ENCODE measurements around the gene MUC5AC. TPM values are rescaled to one million over a fixed set of nuclear protein-coding genes. Genes with fewer than 3 reads are reported as not detected.

The MUC5AC gene
- polyA plus RNA-seq, 3 donors: 0.01 to 0.03 (median 0.03) TPM

GRCh38 chr11:1227551-1228100 is 69.9 kb downstream of the MUC5AC start:
- no peak for DNase-seq (ENCODE audit: extremely low read depth in 1 of 11, low read depth in 9 of 11, low spot score in 4 of 11)

- no peak for DNase-seq (ENCODE audit: extremely low read depth in 1 of 11, low read depth in 9 of 11, low spot score in 4 of 11)
Observed at GRCh38 chr11:1228101-1228821, 70.5 kb downstream of the MUC5AC start.

GRCh38 chr11:1228921-1229451 is 71.2 kb downstream of the MUC5AC start:
- no peak for DNase-seq (ENCODE audit: extremely low read depth in 1 of 11, low read depth in 9 of 11, low spot score in 4 of 11)

- no peak for DNase-seq (ENCODE audit: extremely low read depth in 1 of 11, low read depth in 9 of 11, low spot score in 4 of 11)
Observed at GRCh38 chr11:1229471-1230120, 71.8 kb downstream of the MUC5AC start.

- no peak for DNase-seq (ENCODE audit: extremely low read depth in 1 of 11, low read depth in 9 of 11, low spot score in 4 of 11)
Observed at GRCh38 chr11:1230121-1230455, 72.3 kb downstream of the MUC5AC start.

GRCh38 chr11:1230456-1231395 is 73.0 kb downstream of the MUC5AC start:
- no peak for DNase-seq (ENCODE audit: extremely low read depth in 1 of 11, low read depth in 9 of 11, low spot score in 4 of 11)

- no peak for DNase-seq (ENCODE audit: extremely low read depth in 1 of 11, low read depth in 9 of 11, low spot score in 4 of 11)
Observed at GRCh38 chr11:1231396-1232020, 73.8 kb downstream of the MUC5AC start.

- no peak for DNase-seq (ENCODE audit: extremely low read depth in 1 of 11, low read depth in 9 of 11, low spot score in 4 of 11)
Observed at GRCh38 chr11:1232021-1232882, 74.5 kb downstream of the MUC5AC start.

GRCh38 chr11:1232883-1233321 is 75.1 kb downstream of the MUC5AC start:
- no peak for DNase-seq (ENCODE audit: extremely low read depth in 1 of 11, low read depth in 9 of 11, low spot score in 4 of 11)

GRCh38 chr11:1233351-1234053 is 75.7 kb downstream of the MUC5AC start:
- DNase-seq (ENCODE audit: extremely low read depth in 1 of 11, low read depth in 9 of 11, low spot score in 4 of 11): no peak

GRCh38 chr11:1234054-1234720 is 76.4 kb downstream of the MUC5AC start:
- no peak for DNase-seq (ENCODE audit: extremely low read depth in 1 of 11, low read depth in 9 of 11, low spot score in 4 of 11)

- no peak for DNase-seq (ENCODE audit: extremely low read depth in 1 of 11, low read depth in 9 of 11, low spot score in 4 of 11)
Observed at GRCh38 chr11:1234771-1235305, 77.1 kb downstream of the MUC5AC start.

GRCh38 chr11:1235306-1235900 is 77.7 kb downstream of the MUC5AC start:
- no peak for DNase-seq (ENCODE audit: extremely low read depth in 1 of 11, low read depth in 9 of 11, low spot score in 4 of 11)

- DNase-seq (ENCODE audit: extremely low read depth in 1 of 11, low read depth in 9 of 11, low spot score in 4 of 11): no peak
Observed at GRCh38 chr11:1235901-1236315, 78.2 kb downstream of the MUC5AC start.

- no peak for DNase-seq (ENCODE audit: extremely low read depth in 1 of 11, low read depth in 9 of 11, low spot score in 4 of 11)
Observed at GRCh38 chr11:1236316-1237127, 78.8 kb downstream of the MUC5AC start.

Data from renal cortex interstitium (tissue), 11 donors.